Measurements from ENCODE around the gene COL1A2.

- TF ChIP-seq, protein P1, sequence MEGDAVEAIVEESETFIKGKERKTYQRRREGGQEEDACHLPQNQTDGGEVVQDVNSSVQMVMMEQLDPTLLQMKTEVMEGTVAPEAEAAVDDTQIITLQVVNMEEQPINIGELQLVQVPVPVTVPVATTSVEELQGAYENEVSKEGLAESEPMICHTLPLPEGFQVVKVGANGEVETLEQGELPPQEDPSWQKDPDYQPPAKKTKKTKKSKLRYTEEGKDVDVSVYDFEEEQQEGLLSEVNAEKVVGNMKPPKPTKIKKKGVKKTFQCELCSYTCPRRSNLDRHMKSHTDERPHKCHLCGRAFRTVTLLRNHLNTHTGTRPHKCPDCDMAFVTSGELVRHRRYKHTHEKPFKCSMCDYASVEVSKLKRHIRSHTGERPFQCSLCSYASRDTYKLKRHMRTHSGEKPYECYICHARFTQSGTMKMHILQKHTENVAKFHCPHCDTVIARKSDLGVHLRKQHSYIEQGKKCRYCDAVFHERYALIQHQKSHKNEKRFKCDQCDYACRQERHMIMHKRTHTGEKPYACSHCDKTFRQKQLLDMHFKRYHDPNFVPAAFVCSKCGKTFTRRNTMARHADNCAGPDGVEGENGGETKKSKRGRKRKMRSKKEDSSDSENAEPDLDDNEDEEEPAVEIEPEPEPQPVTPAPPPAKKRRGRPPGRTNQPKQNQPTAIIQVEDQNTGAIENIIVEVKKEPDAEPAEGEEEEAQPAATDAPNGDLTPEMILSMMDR (IDR thresholded peaks at IDR 0.05; ENCODE audit: insufficient read depth, low read depth, low read length) = no peak
- TF ChIP-seq EZH2 (IDR thresholded peaks at IDR 0.05; ENCODE audit: insufficient read depth, low read length) = no peak
These were observed 16.3 kb upstream of the COL1A2 start for GRCh38 chr7:94378356-94378755.
